SK-MEL-5 (cell line): Measurements from ENCODE around the gene TECTA. TPM values are rescaled to one million over a fixed set of nuclear protein-coding genes. Genes with fewer than 3 reads are reported as not detected.
"Not testable (repeated sequence)": the region's sequence is repeated elsewhere in the genome, so short reads cannot be mapped to it uniquely, and the experiment has no call there.

Experiments
- DNase-seq: peaks from one replicate; pipeline ENCODE4 v3.0.0-alpha.2; 2016; ENCODE audit warnings: low read depth, low spot score
- in situ Hi-C: cut with HindIII; loops from 2 replicates; pipeline ENCODE4 v1.10.0; 2016; ENCODE audit warnings: low sequenced_read_pairs, high pct_unique_total_duplicates, low pct_unique_long_range_greater_than_20kb
- total RNA-seq: library from RNA; depleted of rRNA; stranded (reverse); fragments of >200 nt; shearing (Covaris generic); gene quantifications from 2 replicates; pipeline ENCODE4 v1.2.3, GENCODE V29; 2014

The TECTA gene
- total RNA-seq, 1 experiment from 2014 or later, result 0.03 TPM

DNA sequence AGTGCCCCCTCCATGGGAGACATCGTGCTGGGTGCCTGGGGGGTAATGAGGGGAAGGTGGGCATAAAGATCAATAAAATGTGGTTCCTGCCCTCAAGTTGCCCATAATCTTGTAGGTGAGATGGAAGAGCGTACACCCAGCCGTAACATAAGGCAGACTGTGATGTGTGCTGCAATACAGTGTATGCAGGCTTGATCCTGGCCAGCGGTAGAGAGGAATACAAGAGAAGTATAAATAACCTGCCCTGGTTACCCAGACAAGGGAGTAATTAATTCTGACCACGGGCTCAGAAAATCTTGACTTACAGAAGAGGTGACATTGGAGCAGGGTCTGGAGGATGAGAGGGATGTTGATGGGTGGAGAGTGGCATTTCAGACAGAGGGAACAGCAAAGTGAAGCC lies 43.7 kb downstream of the TECTA start:
- in situ Hi-C loops, result no loop called here
- DNase-seq, result no peak

DNA sequence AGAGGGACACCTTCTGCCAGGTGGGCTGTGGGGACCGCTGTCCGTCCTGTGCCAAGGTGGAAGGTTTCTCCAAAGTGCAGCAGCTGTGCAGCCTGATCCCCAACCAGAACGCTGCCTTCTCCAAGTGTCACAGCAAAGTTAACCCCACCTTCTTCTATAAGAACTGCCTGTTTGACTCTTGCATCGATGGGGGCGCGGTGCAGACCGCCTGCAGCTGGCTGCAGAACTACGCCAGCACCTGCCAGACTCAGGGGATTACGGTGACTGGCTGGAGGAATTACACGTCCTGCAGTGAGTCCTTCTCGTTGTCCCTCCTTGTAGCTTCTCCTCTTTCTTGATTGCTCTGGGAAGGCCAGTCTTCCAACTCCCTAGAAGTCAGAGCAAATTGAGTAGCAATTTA lies 44.8 kb downstream of the TECTA start:
- in situ Hi-C loops, result no loop called here

DNA sequence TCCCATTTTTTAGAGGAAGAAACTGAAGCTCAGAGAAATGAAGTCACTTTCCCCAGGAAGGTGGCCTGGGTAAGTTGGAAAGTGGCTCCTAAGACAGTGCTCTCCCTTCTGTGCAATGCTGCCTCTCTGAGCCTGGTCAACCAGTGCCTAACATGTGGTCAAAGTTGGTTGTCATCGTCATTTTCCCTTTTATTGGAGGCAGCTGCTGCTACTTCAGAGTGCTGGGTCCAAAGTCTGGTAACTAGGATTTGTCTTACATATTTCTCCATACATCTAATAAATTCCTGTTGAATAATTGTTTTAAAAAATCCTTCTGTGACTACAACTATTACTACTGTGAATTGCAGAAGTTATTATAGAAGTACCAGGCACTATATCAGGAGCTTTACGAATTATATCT lies 48.1 kb downstream of the TECTA start:
- in situ Hi-C loops, result no loop called here
- DNase-seq, result no peak

More for the DNA sequence above, 44.8 kb downstream of the TECTA start:
- DNase-seq, result no peak

DNA sequence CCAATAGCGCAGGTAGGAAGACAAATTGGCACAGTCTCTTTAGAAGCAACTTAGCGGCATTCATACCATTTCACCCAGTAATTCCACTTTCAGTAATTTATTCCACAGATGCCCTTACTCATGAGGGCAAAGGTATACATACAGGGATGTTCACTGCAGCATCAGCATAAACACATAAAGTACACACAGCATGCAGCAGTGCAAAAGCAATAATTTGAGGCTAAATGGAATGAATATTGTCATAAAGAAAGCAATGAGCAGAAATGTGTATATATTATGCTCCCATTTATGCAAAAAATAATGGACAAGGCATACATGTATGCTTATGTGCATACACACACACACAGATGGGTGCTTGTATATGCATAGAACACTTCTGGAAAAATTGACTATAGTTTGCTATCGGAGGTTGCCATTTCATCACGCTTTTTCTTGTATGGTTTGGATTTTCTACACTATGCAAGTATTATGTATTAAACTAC lies 50.2 kb downstream of the TECTA start:
- DNase-seq, result no peak
- in situ Hi-C loops, result no loop called here

DNA sequence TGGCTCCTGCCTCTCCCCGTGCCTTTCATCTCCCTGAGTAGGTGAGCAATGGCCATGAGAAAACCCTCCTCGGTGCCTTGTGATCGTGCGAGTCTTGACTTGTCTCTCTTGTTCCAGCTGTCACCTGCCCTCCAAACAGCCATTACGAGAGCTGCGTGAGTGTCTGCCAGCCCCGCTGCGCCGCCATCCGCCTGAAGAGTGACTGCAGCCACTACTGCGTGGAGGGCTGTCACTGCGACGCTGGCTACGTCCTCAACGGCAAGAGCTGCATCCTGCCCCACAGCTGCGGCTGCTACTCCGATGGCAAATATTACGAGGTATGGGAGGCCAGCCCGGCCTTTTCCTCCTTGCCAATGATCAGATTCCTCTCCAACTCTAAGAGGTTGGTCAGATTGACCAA lies 51.7 kb downstream of the TECTA start:
- in situ Hi-C loops, result no loop called here
- no peak for DNase-seq

DNA sequence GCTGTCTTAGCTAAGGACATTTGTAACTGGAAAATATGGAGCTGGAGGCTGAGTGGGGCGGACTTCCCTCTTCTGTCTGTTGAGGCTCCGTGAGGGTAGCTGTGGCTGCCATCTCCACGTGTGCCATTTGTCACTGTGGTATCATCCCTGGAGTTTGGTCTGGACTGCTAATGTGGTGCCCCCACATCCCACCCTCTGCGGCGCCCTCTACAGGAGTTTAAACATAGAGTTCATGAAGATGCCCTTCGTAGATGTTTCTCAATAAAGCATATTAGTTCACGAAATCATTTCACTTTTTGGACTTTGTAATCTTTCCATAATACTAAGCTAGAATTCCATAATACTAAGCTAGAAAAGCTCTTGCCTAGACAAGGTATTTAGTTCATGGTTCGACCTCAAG lies 52.4 kb downstream of the TECTA start:
- in situ Hi-C loops, result no loop called here
- DNase-seq, result no peak

DNA sequence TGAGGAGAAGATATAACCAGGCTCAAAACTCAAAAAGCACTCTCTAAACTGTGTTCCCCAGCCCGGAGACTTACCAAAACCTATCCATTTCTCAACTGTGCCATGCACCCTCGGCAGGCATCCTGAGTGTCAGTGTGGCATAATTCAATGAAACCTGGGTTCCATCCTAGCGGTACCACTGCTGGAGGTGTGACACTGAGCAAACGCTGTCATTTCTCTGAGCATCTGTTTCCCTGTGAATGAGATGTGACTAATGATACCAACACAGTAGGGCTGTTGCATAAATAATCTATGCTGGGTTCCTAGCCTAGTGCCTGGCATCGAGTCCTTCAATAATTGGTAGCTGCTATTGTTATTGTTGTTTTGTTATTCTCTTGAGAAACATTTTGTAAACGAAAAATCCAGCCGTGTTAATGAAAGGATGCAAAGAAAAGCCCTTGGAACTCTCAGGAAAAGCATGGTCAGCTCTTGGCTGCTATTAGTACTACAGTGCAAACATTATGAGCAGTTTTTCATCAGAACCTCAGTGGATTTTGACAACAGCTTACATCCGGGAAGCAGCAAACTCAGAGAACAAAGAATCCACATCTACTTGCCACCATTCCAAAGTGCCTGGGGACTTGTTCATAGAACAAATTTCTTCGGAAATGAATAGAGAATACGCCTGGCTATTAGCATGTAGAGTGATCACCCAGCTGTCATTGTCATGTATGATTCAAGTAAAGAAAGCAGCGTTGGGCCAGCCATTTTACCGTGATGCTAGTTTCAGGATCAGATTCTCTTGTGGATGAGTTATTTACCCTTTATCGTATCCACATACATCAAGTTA lies 53.7 kb downstream of the TECTA start:
- in situ Hi-C loops, result no loop called here
- no peak for DNase-seq

DNA sequence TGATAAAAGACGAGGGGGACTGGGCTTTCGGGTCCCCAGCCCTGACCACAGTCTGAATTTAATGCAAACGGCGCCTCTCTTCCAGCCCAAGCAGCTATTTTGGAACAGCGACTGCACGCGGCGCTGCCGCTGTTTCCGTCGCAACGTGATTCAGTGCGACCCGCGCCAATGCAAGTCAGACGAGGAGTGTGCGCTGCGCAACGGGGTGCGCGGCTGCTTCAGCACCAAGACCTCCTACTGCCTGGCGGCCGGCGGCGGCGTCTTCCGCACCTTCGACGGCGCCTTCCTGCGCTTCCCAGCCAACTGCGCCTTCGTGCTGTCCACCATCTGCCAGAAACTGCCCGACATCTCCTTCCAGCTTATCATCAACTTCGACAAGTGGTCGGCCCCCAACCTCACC lies 56.7 kb downstream of the TECTA start:
- no peak for DNase-seq
- in situ Hi-C loops, result no loop called here

DNA sequence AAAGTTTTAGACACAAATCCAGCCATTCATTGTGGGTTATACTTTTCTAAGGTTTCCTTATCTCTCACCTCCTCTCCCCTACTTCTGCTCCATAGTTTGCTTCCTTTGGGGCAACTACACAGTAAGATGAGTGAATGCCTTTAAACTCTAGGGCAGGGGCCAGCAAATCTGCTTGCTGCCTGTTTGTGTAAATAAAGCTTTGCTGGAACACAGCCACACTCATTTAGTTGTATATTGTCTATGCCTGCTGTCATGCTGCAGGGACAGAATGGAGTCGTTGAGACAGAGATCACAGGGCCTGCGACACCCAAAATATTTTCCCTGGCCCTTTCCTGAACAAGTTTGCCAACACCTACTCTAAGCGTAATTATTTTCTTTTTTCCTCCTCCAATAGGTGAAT lies 58.7 kb downstream of the TECTA start:
- no peak for DNase-seq
- in situ Hi-C loops, result no loop called here

DNA sequence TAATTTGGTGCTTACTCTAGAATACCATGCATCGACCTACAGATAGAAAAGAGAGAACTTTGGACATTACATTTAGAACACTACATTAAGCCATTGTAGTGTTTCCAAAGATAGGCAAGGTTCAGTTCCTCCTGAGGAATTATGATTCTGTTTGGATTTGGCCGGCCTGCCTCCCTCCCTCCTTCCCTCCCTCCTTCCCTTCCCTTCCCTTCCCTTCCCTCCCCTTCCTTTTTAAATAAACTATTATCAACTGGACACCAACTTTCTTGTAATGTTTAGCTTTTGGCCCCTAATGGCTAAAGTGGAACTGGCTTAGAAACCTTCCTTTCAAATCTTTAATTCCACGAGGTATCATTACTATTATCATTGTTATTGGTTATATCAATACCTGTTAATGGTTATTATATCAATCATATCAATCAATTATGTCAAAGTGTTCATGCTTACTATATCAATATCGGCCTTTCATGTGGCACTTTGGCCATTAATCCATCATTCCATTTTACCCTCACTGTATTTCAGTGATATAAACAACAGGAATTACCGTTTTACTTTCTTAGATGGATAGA lies 60.4 kb downstream of the TECTA start:
- in situ Hi-C loops, result no loop called here

DNA sequence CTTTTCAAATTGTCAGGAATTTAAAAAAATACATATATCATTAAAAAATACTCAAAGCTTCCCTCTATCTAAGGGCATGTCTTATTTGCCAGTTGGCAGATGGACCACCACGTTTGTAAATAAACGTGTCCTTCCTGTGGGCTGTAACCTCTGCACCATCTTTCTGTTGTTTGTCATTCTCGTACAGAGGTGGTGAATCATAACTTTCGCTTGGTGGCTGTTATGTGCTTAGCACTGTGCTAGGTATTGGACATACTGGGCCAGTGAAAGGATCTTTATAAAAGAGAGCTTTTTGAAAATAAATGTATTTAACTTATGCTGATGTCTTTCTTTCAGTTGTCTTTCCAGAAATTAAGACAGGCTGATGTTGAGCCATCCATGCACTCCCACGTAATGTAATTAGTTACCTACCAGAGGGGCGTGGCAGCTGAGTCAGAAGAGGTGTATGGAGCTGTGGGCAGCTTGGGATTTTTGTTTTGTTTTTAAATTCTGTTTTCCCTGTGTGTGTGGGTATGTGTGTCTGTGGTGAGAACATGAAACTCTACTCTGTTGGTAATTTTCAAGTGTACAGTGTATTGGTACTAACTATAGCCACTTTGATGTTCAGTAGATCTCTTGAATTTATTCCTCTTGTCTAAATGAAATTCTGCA lies 62.7 kb downstream of the TECTA start:
- no peak for DNase-seq
- in situ Hi-C loops, result no loop called here

More for the DNA sequence above, 60.4 kb downstream of the TECTA start:
- DNase-seq, result no peak

DNA sequence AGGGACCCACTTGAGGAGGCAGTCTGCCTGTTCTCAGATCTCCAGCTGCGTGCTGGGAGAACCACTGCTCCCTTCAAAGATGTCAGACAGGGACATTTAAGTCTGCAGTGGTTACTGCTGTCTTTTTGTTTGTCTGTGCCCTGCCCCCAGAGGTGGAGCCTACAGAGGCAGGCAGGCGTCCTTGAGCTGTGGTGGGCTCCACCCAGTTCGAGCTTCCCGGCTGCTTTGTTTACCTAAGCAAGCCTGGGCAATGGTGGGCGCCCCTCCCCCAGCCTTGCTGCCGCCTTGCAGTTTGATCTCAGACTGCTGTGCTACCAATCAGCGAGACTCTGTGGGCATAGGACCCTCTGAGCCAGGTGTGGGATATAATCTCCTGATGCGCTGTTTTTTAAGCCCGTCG lies 76.6 kb downstream of the TECTA start:
- DNase-seq, in situ Hi-C loops: not testable (repeated sequence)

DNA sequence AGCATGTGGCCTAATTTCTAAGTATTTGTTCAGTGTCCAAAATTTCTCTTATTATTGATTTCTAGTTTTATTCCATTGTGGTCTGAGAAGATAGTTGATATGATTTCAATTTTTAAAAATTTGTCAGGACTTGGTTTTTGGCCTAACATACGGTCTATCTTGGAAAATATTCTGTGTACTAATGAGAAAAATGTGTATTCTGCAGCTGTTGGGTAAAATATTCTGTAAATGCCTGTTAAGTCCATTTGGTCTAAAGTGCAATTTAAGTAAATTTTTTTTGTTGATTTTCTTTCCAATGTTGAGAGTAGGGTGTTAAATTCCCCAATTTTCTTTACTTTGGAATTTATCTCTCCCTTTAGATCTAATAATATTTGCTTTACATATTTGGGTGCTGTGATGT lies 78.3 kb downstream of the TECTA start:
- no peak for DNase-seq
- in situ Hi-C loops, result no loop called here

DNA sequence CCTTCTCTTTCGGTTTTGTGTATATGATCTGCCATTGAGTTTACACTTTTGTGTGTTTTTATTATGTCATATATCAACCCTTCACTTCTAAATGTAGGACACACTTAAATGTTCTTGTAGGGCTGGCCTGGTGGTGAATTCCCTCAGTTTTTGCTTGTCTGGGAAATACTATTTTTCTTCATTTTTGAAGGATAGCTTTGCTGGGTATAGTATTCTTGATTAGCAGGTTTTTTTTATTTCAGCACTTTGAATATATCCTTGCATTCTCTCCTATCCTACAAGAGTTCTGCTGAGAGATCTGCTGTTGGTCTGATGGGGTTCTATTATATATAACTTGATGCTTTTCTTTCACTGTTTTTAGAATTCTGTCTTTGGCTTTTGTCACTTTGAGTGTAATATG lies 79.1 kb downstream of the TECTA start:
- DNase-seq, result no peak

DNA sequence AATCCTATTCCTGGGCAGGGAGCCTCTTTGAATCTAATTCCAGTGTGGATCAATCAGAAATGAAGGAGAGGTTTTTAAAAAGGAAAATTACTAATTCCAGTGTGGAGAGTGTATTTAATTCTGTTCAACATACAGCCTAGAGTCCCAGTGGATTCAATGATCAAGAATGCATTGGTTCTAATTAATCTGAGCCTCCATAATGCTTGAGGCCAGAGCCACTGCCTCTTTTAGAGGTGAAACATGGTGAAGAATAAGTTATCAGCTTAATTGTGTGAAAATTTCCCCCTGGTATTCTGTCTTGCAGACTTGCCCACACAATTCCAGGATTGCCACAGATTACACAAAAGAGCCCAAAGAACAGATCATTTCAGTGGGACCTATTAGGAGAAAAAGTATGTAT lies 87.7 kb downstream of the TECTA start:
- DNase-seq, result no peak
- in situ Hi-C loops, result no loop called here

More for the DNA sequence above, 79.1 kb downstream of the TECTA start:
- in situ Hi-C loops, result no loop called here

DNA sequence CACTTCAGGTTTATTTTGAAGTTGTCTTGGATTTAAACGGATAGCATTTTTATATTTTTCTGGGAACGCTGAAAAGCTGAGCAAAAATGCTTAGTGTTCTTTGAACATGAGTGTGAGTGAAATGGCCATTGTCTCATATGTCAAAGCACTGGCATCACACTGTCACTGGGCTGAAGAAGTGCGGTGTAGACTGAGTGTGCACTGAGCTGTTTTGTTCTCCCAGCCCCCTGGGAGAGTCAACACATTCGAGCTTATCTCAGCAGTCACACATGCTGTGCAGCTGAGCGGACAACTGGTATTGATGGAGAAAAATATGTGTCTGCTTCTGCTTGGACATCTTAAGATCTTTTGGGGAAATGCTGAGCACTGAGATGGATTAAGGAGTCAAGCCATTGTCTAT lies 90.8 kb downstream of the TECTA start:
- in situ Hi-C loops, result no loop called here
- no peak for DNase-seq

DNA sequence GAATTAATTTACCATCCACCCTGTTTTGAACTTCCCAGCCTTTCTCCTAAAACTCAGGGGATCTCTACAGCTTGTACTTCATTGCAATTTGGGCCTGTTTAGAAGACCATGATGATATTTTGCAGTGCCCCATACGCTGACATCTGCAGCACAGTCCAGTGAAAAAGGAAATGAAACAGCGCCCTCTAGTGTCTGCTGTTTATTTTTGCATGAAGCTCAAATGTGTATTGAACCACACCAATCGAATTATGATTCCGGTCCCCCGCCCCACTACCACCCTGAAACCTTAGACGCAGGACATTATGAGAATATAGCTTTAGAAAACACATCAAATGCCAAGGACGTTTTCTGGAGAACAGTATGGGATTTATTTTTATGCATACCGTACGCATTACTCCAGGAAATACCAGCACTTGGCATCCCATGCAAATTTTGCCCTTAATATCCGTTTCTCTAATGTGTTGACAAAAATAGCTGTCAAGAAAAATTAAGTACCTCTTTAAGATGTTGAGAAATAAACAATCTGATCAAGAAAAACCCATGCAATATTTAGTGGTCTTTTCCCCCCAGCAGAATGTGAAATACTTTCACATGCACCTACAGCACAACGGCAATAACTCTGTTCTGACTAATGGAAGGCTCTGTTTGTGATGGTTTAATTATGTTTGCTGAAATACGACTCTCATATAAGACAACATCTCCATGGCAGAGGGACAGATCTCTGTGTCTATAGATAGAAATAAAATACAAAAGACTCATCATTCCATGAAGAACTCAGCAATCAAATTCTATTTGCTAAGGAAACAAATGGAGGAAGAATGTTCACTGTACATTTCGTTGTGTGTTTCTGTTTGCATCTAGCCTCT lies 93.9 kb downstream of the TECTA start:
- in situ Hi-C loops, result no loop called here
- DNase-seq, result peak; percentile 73

DNA sequence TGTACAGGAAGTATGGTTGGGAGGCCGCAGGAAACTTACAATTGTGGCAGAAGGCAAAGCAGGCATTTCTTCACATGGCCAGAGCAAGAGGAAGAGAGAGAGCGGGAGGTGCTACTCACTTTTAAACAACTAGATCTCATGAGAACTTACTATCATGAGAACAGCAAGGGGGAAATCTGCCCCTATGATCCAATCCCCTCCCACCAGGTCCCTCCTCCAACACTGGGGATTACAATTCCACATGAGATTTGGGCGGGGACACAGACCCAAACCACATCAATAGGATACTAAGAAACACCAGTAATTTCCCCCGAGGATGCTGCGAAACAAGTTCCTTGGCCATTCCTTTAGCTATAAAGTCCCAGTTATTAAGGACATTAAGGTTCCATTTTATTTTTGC lies 97.4 kb downstream of the TECTA start:
- DNase-seq, result no peak
- in situ Hi-C loops, result no loop called here
